ENCODE data around the gene KLC3. TPM values are rescaled to one million over a fixed set of nuclear protein-coding genes. Genes with fewer than 3 reads are reported as not detected.

Gene KLC3
- total RNA-seq, result under 1 TPM in 1 of 4 donors, not detected in 3; 0.55 TPM

- intact Hi-C loops (cut with DNase I; ENCODE audit: low total_unique reads), result no loop called here
These were observed at the start of gene KLC3 for GRCh38 chr19:45340232-45340898. Gene KLC3 (plus strand): TSS chr19:45340750. CDS start chr19:45345542, 4,792 bp downstream.

GRCh38 chr19:45291834-45292233, 48.7 kb upstream of the KLC3 start:
- H3K4me3 ChIP-seq, result no peak overlapping the region
- intact Hi-C loops (cut with DNase I; ENCODE audit: low total_unique reads), result no loop called here
- H3K4me1 ChIP-seq, result no peaks in the 10 kb centered on the region
- H3K36me3 ChIP-seq, result no peaks in the 10 kb centered on the region
- H3K27ac ChIP-seq, result no peak overlapping the region
- TF ChIP-seq CTCF (IDR thresholded peaks at IDR 0.05) (no peak), POLR2A (IDR thresholded peaks at IDR 0.05) (no peak)
- no peaks in the 10 kb centered on the region for H3K27me3 ChIP-seq
- no peaks in the 10 kb centered on the region for H3K9me3 ChIP-seq
- no peak for DNase-seq

More at GRCh38 chr19:45340232-45340898, at the start of gene KLC3:
- no peaks in the 10 kb centered on the region for H3K36me3 ChIP-seq
- no peak within 1 kb of the TSS for H3K4me3 ChIP-seq
- no peak for TF ChIP-seq POLR2A (IDR thresholded peaks at IDR 0.05)
- no peak for TF ChIP-seq CTCF (IDR thresholded peaks at IDR 0.05)
- H3K27me3 ChIP-seq, result peaks cover 3 to 19% of the 10 kb centered on the region in 2 donors
- H3K27ac ChIP-seq, result no peak within 1 kb of the TSS
- DNase-seq, result no peak
- peaks cover 0 to 4% of the 10 kb centered on the region in 2 donors for H3K4me1 ChIP-seq
- H3K9me3 ChIP-seq, result no peaks in the 10 kb centered on the region

- H3K36me3 ChIP-seq, result no peaks in the 10 kb centered on the region
- intact Hi-C loops (cut with DNase I; ENCODE audit: low total_unique reads), result no loop called here
- no peaks in the 10 kb centered on the region for H3K4me1 ChIP-seq
- no peak overlapping the region for H3K4me3 ChIP-seq
- H3K27me3 ChIP-seq, result no peaks in the 10 kb centered on the region
- no peak for DNase-seq
- TF ChIP-seq POLR2A (IDR thresholded peaks at IDR 0.05), result no peak
- no peak for TF ChIP-seq CTCF (IDR thresholded peaks at IDR 0.05)
- H3K9me3 ChIP-seq, result no peaks in the 10 kb centered on the region
- no peak overlapping the region for H3K27ac ChIP-seq
These were observed 46.9 kb upstream of the KLC3 start for GRCh38 chr19:45293682-45294081.

- TF ChIP-seq POLR2A (IDR thresholded peaks at IDR 0.05) (no peak), CTCF (IDR thresholded peaks at IDR 0.05) (no peak)
- Histone ChIP-seq H3K4me3 (no peak overlapping the region), H3K27ac (no peak overlapping the region), H3K9me3 (no peaks in the 10 kb centered on the region), H3K36me3 (no peaks in the 10 kb centered on the region), H3K27me3 (no peaks in the 10 kb centered on the region), H3K4me1 (no peaks in the 10 kb centered on the region)
- no peak for DNase-seq
- intact Hi-C loops (cut with DNase I; ENCODE audit: low total_unique reads), result no loop called here
These were observed 46.1 kb upstream of the KLC3 start for GRCh38 chr19:45294291-45295029.

- H3K4me3 ChIP-seq, result no peak overlapping the region
- H3K27me3 ChIP-seq, result no peaks in the 10 kb centered on the region
- TF ChIP-seq CTCF (IDR thresholded peaks at IDR 0.05) (no peak), POLR2A (IDR thresholded peaks at IDR 0.05) (no peak)
- H3K27ac ChIP-seq, result no peak overlapping the region
- no peaks in the 10 kb centered on the region for H3K4me1 ChIP-seq
- H3K36me3 ChIP-seq, result no peaks in the 10 kb centered on the region
- no peaks in the 10 kb centered on the region for H3K9me3 ChIP-seq
- intact Hi-C loops (cut with DNase I; ENCODE audit: low total_unique reads), result no loop called here
- DNase-seq, result no peak
These were observed 44.7 kb upstream of the KLC3 start for GRCh38 chr19:45295873-45296272.
